GM19452 (cell line): Measurements from ENCODE around the gene WHRN.
A peak's percentile ranks its signal among the peaks of the same experiment; 100 is the strongest.

Experiments used
- ATAC-seq: cut with Tn5 transposase; IDR thresholded peaks from one replicate; pipeline ENCODE4 v1.9.1; 2021; ENCODE audit not compliant: unreplicated experiment

The WHRN gene

GRCh38 chr9:114401344-114401743 lies 103.9 kb downstream of the WHRN start:
- no peak for ATAC-seq

GRCh38 chr9:114400772-114401171 lies 104.5 kb downstream of the WHRN start:
- ATAC-seq, result no peak

GRCh38 chr9:114400219-114400618 lies 105.1 kb downstream of the WHRN start:
- ATAC-seq, result no peak

GRCh38 chr9:114399381-114399780 lies 105.9 kb downstream of the WHRN start:
- no peak for ATAC-seq

- ATAC-seq, result peak; percentile 79
Measured at GRCh38 chr9:114397848-114398605, 107.2 kb downstream of the WHRN start.

GRCh38 chr9:114397219-114397847 lies 107.9 kb downstream of the WHRN start:
- no peak for ATAC-seq

- ATAC-seq, result no peak
Measured at GRCh38 chr9:114396558-114397218, 108.6 kb downstream of the WHRN start.

GRCh38 chr9:114395768-114396167 lies 109.5 kb downstream of the WHRN start:
- ATAC-seq, result no peak

- ATAC-seq, result no peak
Measured at GRCh38 chr9:114395334-114395617, 110.0 kb downstream of the WHRN start.

GRCh38 chr9:114394523-114395333 lies 110.5 kb downstream of the WHRN start:
- no peak for ATAC-seq

GRCh38 chr9:114392749-114393112 lies 112.5 kb downstream of the WHRN start:
- no peak for ATAC-seq

GRCh38 chr9:114390952-114391351 lies 114.3 kb downstream of the WHRN start:
- ATAC-seq, result no peak

GRCh38 chr9:114389612-114390368 lies 115.5 kb downstream of the WHRN start:
- ATAC-seq, result no peak

- ATAC-seq, result no peak
Measured at GRCh38 chr9:114388764-114389375, 116.4 kb downstream of the WHRN start.

- no peak for ATAC-seq
Measured at GRCh38 chr9:114388357-114388682, 117.0 kb downstream of the WHRN start.

GRCh38 chr9:114387680-114388356 lies 117.5 kb downstream of the WHRN start, which contains the start of gene AKNA:
Gene AKNA (minus strand): TSS chr9:114387982. CDS start chr9:114381333, 6,649 bp downstream.
- ATAC-seq, result peak; percentile 33

GRCh38 chr9:114386886-114387679 lies 118.2 kb downstream of the WHRN start:
- no peak for ATAC-seq

- ATAC-seq, result no peak
Measured at GRCh38 chr9:114386361-114386885, 118.8 kb downstream of the WHRN start.
